GM12801 (cell line): ENCODE measurements around the gene SLC6A11.

ENCODE experiments used
- TF ChIP-seq, protein P1 (sequence below): IDR thresholded peaks from one replicate; pipeline ENCODE4 v1.5.1; 2011; ENCODE audit warnings: control low read depth; ENCODE audit not compliant: insufficient read length; ENCODE audit errors: extremely low read depth

Gene SLC6A11

DNA sequence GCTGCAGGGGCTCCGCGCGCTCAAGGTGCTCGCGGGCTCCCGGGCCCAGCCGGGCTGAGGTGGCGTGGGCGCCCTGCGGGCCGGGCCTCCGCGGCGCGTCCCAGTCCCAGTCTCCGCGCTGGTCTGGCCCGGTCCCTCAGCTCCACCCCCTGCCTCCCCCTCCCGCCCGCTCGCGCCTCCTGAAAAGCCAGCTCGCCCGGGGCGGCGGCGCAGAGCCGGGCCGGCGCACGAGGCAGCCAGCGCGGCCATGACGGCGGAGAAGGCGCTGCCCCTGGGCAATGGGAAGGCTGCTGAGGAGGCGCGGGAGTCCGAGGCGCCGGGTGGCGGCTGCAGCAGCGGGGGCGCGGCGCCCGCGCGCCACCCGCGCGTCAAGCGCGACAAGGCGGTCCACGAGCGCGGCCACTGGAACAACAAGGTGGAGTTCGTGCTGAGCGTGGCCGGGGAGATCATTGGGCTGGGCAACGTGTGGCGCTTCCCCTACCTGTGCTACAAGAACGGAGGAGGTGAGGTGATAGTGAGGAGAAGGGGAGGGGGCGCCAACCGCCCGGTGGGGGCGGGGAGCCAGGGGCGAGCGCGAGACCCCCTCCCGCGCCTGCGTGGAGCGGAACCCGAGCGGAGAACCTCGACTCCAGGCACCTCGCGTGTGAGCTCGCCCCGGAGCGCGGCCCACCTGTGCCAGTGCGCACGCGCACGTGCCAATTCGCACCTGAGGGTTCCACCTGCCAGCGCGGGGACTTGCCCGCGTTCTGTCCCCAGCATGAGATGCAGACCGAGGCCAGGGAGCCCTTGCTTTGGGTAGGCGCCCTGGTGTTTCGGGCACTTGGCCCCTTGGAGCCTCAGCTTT, at the start of gene SLC6A11:
SLC6A11 (plus strand) TSS at position 210 of the 844 bp plus-strand sequence; CDS start at position 248, 38 bp downstream.
- TF ChIP-seq, protein P1, sequence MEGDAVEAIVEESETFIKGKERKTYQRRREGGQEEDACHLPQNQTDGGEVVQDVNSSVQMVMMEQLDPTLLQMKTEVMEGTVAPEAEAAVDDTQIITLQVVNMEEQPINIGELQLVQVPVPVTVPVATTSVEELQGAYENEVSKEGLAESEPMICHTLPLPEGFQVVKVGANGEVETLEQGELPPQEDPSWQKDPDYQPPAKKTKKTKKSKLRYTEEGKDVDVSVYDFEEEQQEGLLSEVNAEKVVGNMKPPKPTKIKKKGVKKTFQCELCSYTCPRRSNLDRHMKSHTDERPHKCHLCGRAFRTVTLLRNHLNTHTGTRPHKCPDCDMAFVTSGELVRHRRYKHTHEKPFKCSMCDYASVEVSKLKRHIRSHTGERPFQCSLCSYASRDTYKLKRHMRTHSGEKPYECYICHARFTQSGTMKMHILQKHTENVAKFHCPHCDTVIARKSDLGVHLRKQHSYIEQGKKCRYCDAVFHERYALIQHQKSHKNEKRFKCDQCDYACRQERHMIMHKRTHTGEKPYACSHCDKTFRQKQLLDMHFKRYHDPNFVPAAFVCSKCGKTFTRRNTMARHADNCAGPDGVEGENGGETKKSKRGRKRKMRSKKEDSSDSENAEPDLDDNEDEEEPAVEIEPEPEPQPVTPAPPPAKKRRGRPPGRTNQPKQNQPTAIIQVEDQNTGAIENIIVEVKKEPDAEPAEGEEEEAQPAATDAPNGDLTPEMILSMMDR = no peak

DNA sequence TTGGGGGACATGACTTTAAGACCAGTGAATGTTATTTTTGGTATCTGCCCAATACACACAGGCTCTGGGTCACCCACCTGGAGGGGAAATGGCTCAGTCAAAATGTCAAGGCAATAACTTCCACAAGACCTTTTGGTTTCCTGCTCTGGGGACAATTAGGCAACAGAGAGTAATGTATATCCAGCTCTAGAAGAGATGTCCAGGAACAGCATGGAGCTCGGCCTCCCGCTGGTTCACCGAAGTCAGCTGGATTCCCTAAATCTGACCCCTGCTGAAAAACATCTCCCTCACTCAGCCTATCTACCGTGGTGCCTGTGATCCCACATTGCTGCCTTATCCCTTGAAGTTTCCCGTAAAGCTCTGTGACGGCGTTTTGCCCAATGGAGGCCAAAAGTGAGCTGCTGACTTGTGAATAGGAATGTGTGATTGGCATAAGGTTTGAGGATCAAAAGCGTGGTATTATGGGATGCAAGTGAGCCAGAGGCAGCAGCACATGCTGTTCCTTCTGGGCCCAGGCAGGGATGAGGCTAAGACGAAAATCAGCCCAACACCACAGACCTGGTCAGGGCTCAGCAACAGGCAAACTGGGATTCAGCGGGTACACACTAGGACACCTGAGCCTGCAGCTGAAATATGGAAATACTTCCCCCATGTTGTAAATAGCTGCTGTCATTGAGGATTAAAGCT, 47.2 kb upstream of the SLC6A11 start:
- TF ChIP-seq, protein P1 = no peak

DNA sequence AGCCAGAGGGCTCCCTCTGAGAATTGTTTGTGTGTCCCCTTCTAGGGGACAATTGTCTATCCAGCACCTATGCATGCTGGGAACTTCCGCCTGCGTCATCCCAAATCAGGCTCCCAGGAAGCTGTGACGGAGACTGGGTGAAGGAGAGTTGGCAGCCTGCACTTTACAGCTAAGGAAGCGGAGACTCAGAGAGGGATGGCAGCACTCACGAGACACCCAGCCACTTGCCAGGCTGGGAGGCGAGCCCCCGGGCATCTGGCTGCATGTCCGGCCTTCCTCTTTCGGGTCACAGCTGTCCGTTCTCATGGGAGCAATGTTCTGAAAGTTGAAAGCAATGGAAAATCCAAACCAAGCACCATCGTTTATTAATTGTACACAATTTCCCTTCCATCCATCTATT, 45.5 kb upstream of the SLC6A11 start:
- TF ChIP-seq, protein P1 = no peak

GRCh38 chr3:10770981-10771380, 45.0 kb upstream of the SLC6A11 start:
- TF ChIP-seq, protein P1 = no peak

GRCh38 chr3:10771486-10772270, 44.4 kb upstream of the SLC6A11 start:
- TF ChIP-seq, protein P1 = no peak

GRCh38 chr3:10772271-10773161, 43.5 kb upstream of the SLC6A11 start:
- TF ChIP-seq, protein P1 = no peak
